GM12878 (cell line): ENCODE results near the gene CDC42BPB. TPM values are rescaled to one million over a fixed set of nuclear protein-coding genes. Genes with fewer than 3 reads are reported as not detected.

Experiments used
- ATAC-seq: fragments of 200-7000 bp; cut with Tn5 transposase; 3 replicates; pipeline ENCODE4 v1.9.1; 2020; ENCODE audit warnings: mild to moderate bottlenecking, moderate library complexity
- BruUV-seq: library from RNA; stranded (reverse); fragments of 400-500 nt; replicated peaks from 2 replicates; lab custom pipeline; 2021; lab: Mats Ljungman, UMichigan
- CTCF ChIA-PET: fragments of 300-600 bp; sonication (Branson Sonifier 250); formaldehyde crosslinking; extraction: SDS; loops from one replicate; lab custom pipeline; 2021; ENCODE audit warnings: inconsistent platforms; lab: Yijun Ruan, JAX
- POLR2A ChIA-PET: fragments of 350-600 bp; formaldehyde crosslinking; extraction: SDS; loops from one replicate; lab custom pipeline; 2021; ENCODE audit warnings: inconsistent platforms; lab: Charles Lee
- RAD21 ChIA-PET: fragments of 300-600 bp; sonication (Branson Sonifier 250); formaldehyde crosslinking; loops from one replicate; lab custom pipeline; 2023; ENCODE audit warnings: antibody characterized with exemption; ENCODE audit not compliant: unreplicated experiment; lab: Charles Lee
- SMC1A ChIA-PET: fragments of 300-600 bp; sonication (Branson Sonifier 250); formaldehyde crosslinking; loops from one replicate; lab custom pipeline; 2023; ENCODE audit not compliant: unreplicated experiment, uncharacterized antibody; lab: Charles Lee
- DNase-seq: peaks from one replicate; pipeline ENCODE4 v3.0.0-alpha.2; 2011; ENCODE audit warnings: low read depth, low spot score
- FAIRE-seq: peaks from 3 replicates; lab custom pipeline; 2011; peaks lifted over from hg19 to GRCh38; lab: Jason Lieb, UNC
- H2AFZ ChIP-seq: 2 replicates; pipeline ENCODE4 v1.6.0; 2011; ENCODE audit warnings: low read depth, low read length, control low read depth; ENCODE audit not compliant: control insufficient read depth
- H3K27ac ChIP-seq: 2 replicates; pipeline ENCODE4 v1.5.1; 2011; ENCODE audit warnings: control low read depth; ENCODE audit not compliant: control insufficient read depth, insufficient read depth
- H3K27me3 ChIP-seq, 2 experiments: replicated peaks in 1 of 2; 2 replicates each; pipeline versions ENCODE4 v1.6.0 to v1.6.1; 2011; ENCODE audit warnings: low read length in 1 of 2; ENCODE audit not compliant: control insufficient read depth in 2 of 2, insufficient read depth in 2 of 2
- H3K36me3 ChIP-seq, 2 experiments: 2 replicates each; pipeline ENCODE4 v1.5.1; 2011; ENCODE audit warnings: low read length in 1 of 2; ENCODE audit not compliant: control insufficient read depth in 2 of 2, insufficient read depth in 2 of 2
- H3K4me1 ChIP-seq: 2 replicates; pipeline ENCODE4 v1.6.1; 2011; ENCODE audit warnings: mild to moderate bottlenecking, low read length, moderate library complexity, mixed read lengths; ENCODE audit not compliant: control insufficient read depth, insufficient read depth
- H3K4me2 ChIP-seq: 2 replicates; pipeline ENCODE4 v1.6.0; 2011; ENCODE audit warnings: control low read depth; ENCODE audit not compliant: control insufficient read depth, insufficient read depth
- H3K4me3 ChIP-seq: fragments of 200-600 bp; sonication (generic); 2 replicates; pipeline ENCODE4 v1.5.1; 2016
- H3K79me2 ChIP-seq: 2 replicates; pipeline ENCODE4 v1.6.0; 2011; ENCODE audit warnings: low read length; ENCODE audit not compliant: control insufficient read depth, insufficient read depth
- H3K9ac ChIP-seq: 2 replicates; pipeline ENCODE4 v1.8.0; 2011; ENCODE audit warnings: low read length, control low read depth, mixed read lengths; ENCODE audit not compliant: control insufficient read depth, insufficient read depth
- H3K9me3 ChIP-seq: replicated peaks from 3 replicates; pipeline ENCODE4 v1.5.1; 2011; ENCODE audit warnings: mild to moderate bottlenecking, low read length; ENCODE audit not compliant: control insufficient read depth, insufficient read depth
- H4K20me1 ChIP-seq: 2 replicates; pipeline ENCODE4 v1.6.0; 2011; ENCODE audit not compliant: control insufficient read depth, insufficient read depth
- ATF7 ChIP-seq: fragments of 450-650 bp; IDR thresholded peaks from 2 replicates; pipeline ENCODE4 v1.6.1; 2016; ENCODE audit warnings: low read depth, mild to moderate bottlenecking
- BHLHE40 ChIP-seq, 2 experiments: fragments of 450-650 bp in 1 of 2; IDR thresholded peaks; 2 replicates each; pipeline ENCODE4 v1.6.1; 2011 to 2017; ENCODE audit warnings: low read depth in 2 of 2, borderline replicate concordance in 1 of 2, improper control_type of control experiment in 1 of 2, low read length in 1 of 2, mild to moderate bottlenecking in 1 of 2
- CUX1 ChIP-seq: IDR thresholded peaks from 2 replicates; pipeline ENCODE4 v1.6.1; 2012; ENCODE audit warnings: improper control_type of control experiment, low read depth, low read length; ENCODE audit not compliant: insufficient replicate concordance
- EP300 ChIP-seq, 2 experiments: fragments of 150-350 bp in 1 of 2; IDR thresholded peaks; 2 replicates each; pipeline ENCODE4 v1.6.1; 2011 to 2012; ENCODE audit warnings: low read depth in 2 of 2, low read length in 2 of 2, borderline replicate concordance in 1 of 2, improper control_type of control experiment in 1 of 2, inconsistent platforms in 1 of 2; ENCODE audit not compliant: control insufficient read depth in 1 of 2
- GATAD2B ChIP-seq: fragments of 450-650 bp; conservative IDR thresholded peaks from 2 replicates; pipeline ENCODE4 v1.6.1; 2017; ENCODE audit warnings: low read depth, mild to moderate bottlenecking, moderate library complexity
- IKZF1 ChIP-seq: fragments of 450-650 bp; conservative IDR thresholded peaks from 2 replicates; pipeline ENCODE4 v1.6.1; 2017; ENCODE audit warnings: antibody characterized with exemption, mild to moderate bottlenecking
- IRF4 ChIP-seq: IDR thresholded peaks from 2 replicates; pipeline ENCODE4 v1.6.1; 2011; ENCODE audit warnings: low read depth, low read length
- JUNB ChIP-seq: IDR thresholded peaks from 2 replicates; pipeline ENCODE4 v1.6.1; 2016; ENCODE audit warnings: antibody characterized with exemption, mild to moderate bottlenecking
- MYC ChIP-seq: IDR thresholded peaks from 2 replicates; pipeline ENCODE4 v1.6.1; 2011; ENCODE audit warnings: mild to moderate bottlenecking, low read length, moderate library complexity, inconsistent platforms; ENCODE audit not compliant: insufficient read depth, insufficient replicate concordance, insufficient read length, severe bottlenecking
- NBN ChIP-seq: fragments of 450-650 bp; IDR thresholded peaks from 2 replicates; pipeline ENCODE4 v1.6.1; 2016
- NR2C1 ChIP-seq: fragments of 450-650 bp; IDR thresholded peaks from 2 replicates; pipeline ENCODE4 v1.6.1; 2017; ENCODE audit warnings: antibody characterized with exemption, mild to moderate bottlenecking, moderate library complexity
- NR2F1 ChIP-seq: fragments of 450-650 bp; conservative IDR thresholded peaks from 2 replicates; pipeline ENCODE4 v1.6.1; 2017; ENCODE audit warnings: mild to moderate bottlenecking
- PAX5 ChIP-seq: IDR thresholded peaks from 2 replicates; pipeline ENCODE4 v1.6.1; 2011; ENCODE audit warnings: low read depth, low read length, borderline replicate concordance
- RUNX3 ChIP-seq: IDR thresholded peaks from 2 replicates; pipeline ENCODE4 v1.6.1; 2012; ENCODE audit warnings: low read length, inconsistent platforms
- SPI1 ChIP-seq: IDR thresholded peaks from 2 replicates; pipeline ENCODE4 v1.6.1; 2011; ENCODE audit warnings: low read depth, mild to moderate bottlenecking, low read length, moderate library complexity, borderline replicate concordance; ENCODE audit not compliant: insufficient read depth
- WGBS: methylation state at CpG from one replicate; pipeline ENCODE4 v1.1.6; 2016; ENCODE audit warnings: low lambda C conversion rate; ENCODE audit not compliant: insufficient replicate concordance, insufficient coverage; ENCODE audit errors: missing lambda C conversion rate; 5-methylcytosine and 5-hydroxymethylcytosine counted together
- in situ Hi-C: fragments of 300-500 bp; cut with MboI; formaldehyde crosslinking; loops from 9 replicates; pipeline ENCODE4 v1.14.3; 2018; ENCODE audit warnings: mixed read lengths
- intact Hi-C: fragments of 100-400 bp; cut with micrococcal nuclease; formaldehyde crosslinking; loops from one replicate; pipeline ENCODE4 v1.14.2; 2022; ENCODE audit not compliant: unreplicated experiment
- polyA plus RNA-seq, 11 experiments: library from polyadenylated mRNA; depleted of rRNA in 4 of 11; unstranded in 6 of 11; stranded (reverse) in 5 of 11; fragments of >200 nt; fragmentation: Nextera tagmentation in 4 of 11; fragmentation: Illumina TruSeq in 1 of 11; extraction: Ambion mirVana in 4 of 11; extraction: Trizol in 1 of 11; gene quantifications; 1 replicate in 1 of 11; 2 replicates in 10 of 11; pipeline versions ENCODE4 v1.2.1 to v1.2.3, GENCODE V29; 2011 to 2016; ENCODE audit warnings: inconsistent platforms in 2 of 11, missing spikeins in 2 of 11, low read depth in 1 of 11
- total RNA-seq, 4 experiments: library from RNA; depleted of rRNA in 3 of 4; stranded (reverse); fragments of >200 nt in 3 of 4; fragmentation: Illumina TruSeq in 1 of 4; extraction: Trizol in 1 of 4; gene quantifications; 2 replicates each; pipeline versions ENCODE4 v1.2.1 to v1.2.3, GENCODE V29; 2013 to 2021

Gene CDC42BPB
- total and polyA plus RNA-seq, 10 of the 15 experiments (the other 5 are each of a cell fraction or from before 2014, with no cell fraction given) = 0.42 to 22.1 (median 13.3) TPM

- peak; percentile 96 for FAIRE-seq
- H3K4me2 ChIP-seq = peak overlapping the region; percentile 75
- peak; percentile 94 for TF ChIP-seq SPI1
- 0 out of 4 replicates have a peak, but pooled peaks of 1 of the 2 experiments have one; percentile 35 for TF ChIP-seq EP300 (IDR thresholded peaks at IDR 0.05; ENCODE audit: borderline replicate concordance in 1 of 2, control insufficient read depth in 1 of 2, low read depth in 2 of 2, low read length in 2 of 2)
- peak; percentile 30; the same call in 1 of the 2 replicates for TF ChIP-seq NR2C1
- peak; percentile 19; the same call in 1 of the 2 replicates for TF ChIP-seq PAX5
- TF ChIP-seq RUNX3 = peak; percentile 23; the same call in 1 of the 2 replicates
- TF ChIP-seq NBN = peak; percentile 64; the same call in 1 of the 2 replicates
- TF ChIP-seq IKZF1 = peak; percentile 78
- TF ChIP-seq GATAD2B = peak; percentile 69; the same call in 1 of the 2 replicates
- TF ChIP-seq IRF4 = peak; percentile 59; the same call in 1 of the 2 replicates
- no peak for TF ChIP-seq MYC
- TF ChIP-seq BHLHE40 (IDR thresholded peaks at IDR 0.05; ENCODE audit: borderline replicate concordance in 1 of 2, low read depth in 2 of 2, low read length in 1 of 2) = peak in 1 of 2 experiments; percentile 33; a peak in 1 of 4 replicates
- TF ChIP-seq NR2F1 = peak; percentile 97
- no peak for TF ChIP-seq CUX1
- TF ChIP-seq JUNB = no peak
- TF ChIP-seq ATF7 = 0 out of 2 replicates have a peak, but pooled peaks have one; percentile 62
Observed at GRCh38 chr14:103100281-103101121, 43.2 kb upstream of the CDC42BPB start.

More at GRCh38 chr14:103100281-103101121, 43.2 kb upstream of the CDC42BPB start:
- DNase-seq = no peak
- Histone ChIP-seq H3K79me2 (no peaks in the 10 kb centered on the region), H2AFZ (peak overlapping the region; percentile 37), H4K20me1 (no peaks in the 10 kb centered on the region), H3K27ac (no peak overlapping the region), H3K9me3 (no peaks in the 10 kb centered on the region), H3K36me3 (no peaks in the 10 kb centered on the region), H3K4me1 (peaks cover 23% of the 10 kb centered on the region), H3K27me3 (peaks cover 5 to 11% of the 10 kb centered on the region in 2 experiments; a peak in 2 of 4 replicates), H3K9ac (no peak overlapping the region), H3K4me3 (no peak overlapping the region)
- CTCF ChIA-PET = interaction anchor here (0.6 to 2.5 kb wide), 13 partner anchors 8 to 406 kb away, joined by 3 to 23 read pairs (median 5); no protein-coding TSS in a partner anchor
- in situ Hi-C loops = no loop called here
- RAD21 ChIA-PET = interaction anchor here (1.0 to 3.2 kb wide), 5 partner anchors 26 to 404 kb away, joined by 3 to 14 read pairs (median 7); no protein-coding TSS in a partner anchor
- peak; percentile 81 for ATAC-seq
- SMC1A ChIA-PET = interaction anchor here (1.0 to 1.8 kb wide), 8 partner anchors 14 to 405 kb away, joined by 3 to 6 read pairs (median 3); no protein-coding TSS in a partner anchor
- POLR2A ChIA-PET = interaction anchor here (1.2 kb wide), 1 partner anchor 40 kb away, joined by 6 read pairs; no protein-coding TSS in a partner anchor
- 43% methylated on average over 25 of the region's 25 CpGs for WGBS
- BruUV-seq = no TSS peak
- intact Hi-C loops = no loop called here
